ENCODE data around the gene DCHS2.

The DCHS2 gene

GRCh38 chr4:154516318-154517029 lies 24.9 kb upstream of the DCHS2 start:
- no CpG with 5 or more reads among the region's 1 CpG for WGBS (ENCODE audit: extremely low coverage, insufficient coverage, insufficient read length)
- Histone ChIP-seq H2BK120ac (ENCODE audit: insufficient read depth, low read length, poor library complexity) (no peak overlapping the region), H3K79me1 (ENCODE audit: low read length) (no peaks in the 10 kb centered on the region), H3K79me2 (ENCODE audit: control insufficient read depth, insufficient read depth, low read length, poor library complexity) (no peaks in the 10 kb centered on the region), H3K9me3 (ENCODE audit: insufficient read depth, low read depth, low read length) (no peaks in the 10 kb centered on the region), H3K18ac (ENCODE audit: low read length) (no peak overlapping the region), H3K4me2 (ENCODE audit: low read length) (no peak overlapping the region), H4K8ac (ENCODE audit: low read depth, low read length) (no peak overlapping the region), H2BK12ac (ENCODE audit: low read length) (no peak overlapping the region), H3K4ac (ENCODE audit: low read depth, low read length) (no peak overlapping the region), H4K12ac (ENCODE audit: low read depth, low read length) (no peak overlapping the region), H3K9ac (ENCODE audit: low read length) (no peak overlapping the region), H4K91ac (ENCODE audit: low read depth, low read length) (no peak overlapping the region), H2AK5ac (ENCODE audit: low read length) (no peak overlapping the region), H3K36me3 (ENCODE audit: control insufficient read depth in 1 of 2, insufficient read depth in 2 of 2, low read length in 2 of 2) (peaks cover 0 to 1% of the 10 kb centered on the region in 2 experiments), H3K14ac (ENCODE audit: low read length) (no peak overlapping the region), H2BK5ac (ENCODE audit: low read depth, low read length, poor library complexity) (no peak overlapping the region), H3K23ac (ENCODE audit: low read length) (no peak overlapping the region), H3K4me3 (ENCODE audit: low read depth, low read length) (no peak overlapping the region), H2AFZ (ENCODE audit: insufficient read depth, low read length, poor library complexity) (no peak overlapping the region), H3K27ac (ENCODE audit: low read depth, low read length) (no peak overlapping the region), H3K4me1 (ENCODE audit: control insufficient read depth in 1 of 2, insufficient read depth in 2 of 2, low read length in 2 of 2) (no peaks in the 10 kb centered on the region), H3K27me3 (ENCODE audit: insufficient read depth, low read length) (no peaks in the 10 kb centered on the region)
- DNase-seq, result no peak

- Histone ChIP-seq H2BK12ac (ENCODE audit: low read length) (no peak overlapping the region), H4K8ac (ENCODE audit: low read depth, low read length) (no peak overlapping the region), H3K4ac (ENCODE audit: low read depth, low read length) (no peak overlapping the region), H3K36me3 (ENCODE audit: control insufficient read depth in 1 of 2, insufficient read depth in 2 of 2, low read length in 2 of 2) (peaks cover 0 to 1% of the 10 kb centered on the region in 2 experiments), H3K9me3 (ENCODE audit: insufficient read depth, low read depth, low read length) (no peaks in the 10 kb centered on the region), H3K79me1 (ENCODE audit: low read length) (no peaks in the 10 kb centered on the region), H4K12ac (ENCODE audit: low read depth, low read length) (no peak overlapping the region), H2BK120ac (ENCODE audit: insufficient read depth, low read length, poor library complexity) (no peak overlapping the region), H3K4me1 (ENCODE audit: control insufficient read depth in 1 of 2, insufficient read depth in 2 of 2, low read length in 2 of 2) (no peaks in the 10 kb centered on the region), H2AK5ac (ENCODE audit: low read length) (no peak overlapping the region), H3K79me2 (ENCODE audit: control insufficient read depth, insufficient read depth, low read length, poor library complexity) (no peaks in the 10 kb centered on the region), H3K18ac (ENCODE audit: low read length) (no peak overlapping the region), H3K27ac (ENCODE audit: low read depth, low read length) (no peak overlapping the region), H3K23ac (ENCODE audit: low read length) (no peak overlapping the region), H2BK5ac (ENCODE audit: low read depth, low read length, poor library complexity) (no peak overlapping the region), H3K14ac (ENCODE audit: low read length) (no peak overlapping the region), H2AFZ (ENCODE audit: insufficient read depth, low read length, poor library complexity) (no peak overlapping the region), H3K9ac (ENCODE audit: low read length) (no peak overlapping the region), H3K4me3 (ENCODE audit: low read depth, low read length) (no peak overlapping the region), H4K91ac (ENCODE audit: low read depth, low read length) (no peak overlapping the region), H3K27me3 (ENCODE audit: insufficient read depth, low read length) (no peaks in the 10 kb centered on the region), H3K4me2 (ENCODE audit: low read length) (no peak overlapping the region)
- no CpG with 5 or more reads among the region's 4 CpGs for WGBS (ENCODE audit: extremely low coverage, insufficient coverage, insufficient read length)
- no peak for DNase-seq
Observed at GRCh38 chr4:154511981-154512380, 20.4 kb upstream of the DCHS2 start.

- no peak overlapping the region for H4K12ac ChIP-seq (ENCODE audit: low read depth, low read length)
- no peak overlapping the region for H3K4me3 ChIP-seq (ENCODE audit: low read depth, low read length)
- no CpG with 5 or more reads among the region's 2 CpGs for WGBS (ENCODE audit: extremely low coverage, insufficient coverage, insufficient read length)
Observed at GRCh38 chr4:154511548-154511947, 19.9 kb upstream of the DCHS2 start.

DNA sequence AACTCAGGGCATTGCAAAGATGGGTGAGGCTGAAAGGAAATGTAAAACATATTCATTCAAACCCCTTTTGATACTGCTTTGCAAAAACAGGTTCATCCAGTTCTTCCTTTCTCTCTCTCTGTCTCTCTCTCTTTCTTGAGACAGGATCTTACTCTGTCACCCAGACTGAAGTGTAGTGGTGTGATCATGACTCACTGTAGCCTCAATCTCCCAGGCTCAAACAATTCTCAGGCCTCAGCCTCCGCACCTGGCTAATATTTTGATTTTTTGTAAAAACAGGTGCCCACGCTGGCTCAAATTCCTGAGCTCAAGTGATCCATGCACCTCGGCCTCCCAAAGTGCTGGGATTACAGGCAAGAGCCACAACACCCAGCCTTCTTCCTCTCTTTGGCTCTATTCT lies 15.6 kb upstream of the DCHS2 start:
- Histone ChIP-seq H3K79me1 (ENCODE audit: low read length) (no peaks in the 10 kb centered on the region), H3K36me3 (ENCODE audit: control insufficient read depth in 1 of 2, insufficient read depth in 2 of 2, low read length in 2 of 2) (no peaks in the 10 kb centered on the region), H2BK120ac (ENCODE audit: insufficient read depth, low read length, poor library complexity) (no peak overlapping the region), H3K4me1 (ENCODE audit: control insufficient read depth in 1 of 2, insufficient read depth in 2 of 2, low read length in 2 of 2) (no peaks in the 10 kb centered on the region), H3K9ac (ENCODE audit: low read length) (no peak overlapping the region), H3K18ac (ENCODE audit: low read length) (no peak overlapping the region), H3K4me2 (ENCODE audit: low read length) (no peak overlapping the region), H3K23ac (ENCODE audit: low read length) (no peak overlapping the region), H3K9me3 (ENCODE audit: insufficient read depth, low read depth, low read length) (no peaks in the 10 kb centered on the region), H2AK5ac (ENCODE audit: low read length) (no peak overlapping the region), H3K4me3 (ENCODE audit: low read depth, low read length) (no peak overlapping the region), H2BK5ac (ENCODE audit: low read depth, low read length, poor library complexity) (no peak overlapping the region), H2AFZ (ENCODE audit: insufficient read depth, low read length, poor library complexity) (no peak overlapping the region), H4K12ac (ENCODE audit: low read depth, low read length) (no peak overlapping the region), H3K4ac (ENCODE audit: low read depth, low read length) (no peak overlapping the region), H3K14ac (ENCODE audit: low read length) (no peak overlapping the region), H3K79me2 (ENCODE audit: control insufficient read depth, insufficient read depth, low read length, poor library complexity) (no peaks in the 10 kb centered on the region), H3K27ac (ENCODE audit: low read depth, low read length) (no peak overlapping the region), H3K27me3 (ENCODE audit: insufficient read depth, low read length) (no peaks in the 10 kb centered on the region), H2BK12ac (ENCODE audit: low read length) (no peak overlapping the region), H4K8ac (ENCODE audit: low read depth, low read length) (no peak overlapping the region), H4K91ac (ENCODE audit: low read depth, low read length) (no peak overlapping the region)
- no CpG with 5 or more reads among the region's 3 CpGs for WGBS (ENCODE audit: extremely low coverage, insufficient coverage, insufficient read length)
- peak; percentile 2 to 49 for DNase-seq

More at GRCh38 chr4:154511548-154511947, 19.9 kb upstream of the DCHS2 start:
- no peaks in the 10 kb centered on the region for H3K4me1 ChIP-seq (ENCODE audit: control insufficient read depth in 1 of 2, insufficient read depth in 2 of 2, low read length in 2 of 2)
- H4K91ac ChIP-seq (ENCODE audit: low read depth, low read length), result no peak overlapping the region
- H3K9me3 ChIP-seq (ENCODE audit: insufficient read depth, low read depth, low read length), result no peaks in the 10 kb centered on the region
- no peak overlapping the region for H2AK5ac ChIP-seq (ENCODE audit: low read length)
- H2AFZ ChIP-seq (ENCODE audit: insufficient read depth, low read length, poor library complexity), result no peak overlapping the region
- H2BK12ac ChIP-seq (ENCODE audit: low read length), result no peak overlapping the region
- H3K4ac ChIP-seq (ENCODE audit: low read depth, low read length), result no peak overlapping the region
- DNase-seq, result no peak
- no peak overlapping the region for H3K18ac ChIP-seq (ENCODE audit: low read length)
- H3K79me1 ChIP-seq (ENCODE audit: low read length), result no peaks in the 10 kb centered on the region
- peaks cover 0 to 1% of the 10 kb centered on the region in 2 experiments for H3K36me3 ChIP-seq (ENCODE audit: control insufficient read depth in 1 of 2, insufficient read depth in 2 of 2, low read length in 2 of 2)
- no peaks in the 10 kb centered on the region for H3K79me2 ChIP-seq (ENCODE audit: control insufficient read depth, insufficient read depth, low read length, poor library complexity)
- H3K27me3 ChIP-seq (ENCODE audit: insufficient read depth, low read length), result no peaks in the 10 kb centered on the region
- H4K8ac ChIP-seq (ENCODE audit: low read depth, low read length), result no peak overlapping the region
- no peak overlapping the region for H3K14ac ChIP-seq (ENCODE audit: low read length)
- H3K9ac ChIP-seq (ENCODE audit: low read length), result no peak overlapping the region
- no peak overlapping the region for H3K27ac ChIP-seq (ENCODE audit: low read depth, low read length)
- H2BK120ac ChIP-seq (ENCODE audit: insufficient read depth, low read length, poor library complexity), result no peak overlapping the region
- H3K4me2 ChIP-seq (ENCODE audit: low read length), result no peak overlapping the region
- no peak overlapping the region for H2BK5ac ChIP-seq (ENCODE audit: low read depth, low read length, poor library complexity)
- H3K23ac ChIP-seq (ENCODE audit: low read length), result no peak overlapping the region
